GM21529 (cell line): ENCODE data around the gene SOCS3.
A peak's percentile ranks its signal among the peaks of the same experiment; 100 is the strongest.
"Not testable (repeated sequence)": the region's sequence is repeated elsewhere in the genome, so short reads cannot be mapped to it uniquely, and the experiment has no call there.

Experiments
- ATAC-seq: cut with Tn5 transposase; IDR thresholded peaks from one replicate; pipeline ENCODE4 v1.9.1; 2021; ENCODE audit not compliant: unreplicated experiment

Gene SOCS3

GRCh38 chr17:78313735-78314648, 45.9 kb downstream of the SOCS3 start:
- ATAC-seq, result peak; percentile 44

- not testable (repeated sequence) for ATAC-seq
Observed at GRCh38 chr17:78309659-78310255, 50.1 kb downstream of the SOCS3 start.

- no peak for ATAC-seq
Observed at GRCh38 chr17:78307887-78308638, 51.8 kb downstream of the SOCS3 start.

GRCh38 chr17:78306913-78307312, 53.0 kb downstream of the SOCS3 start:
- ATAC-seq, result no peak
